HepG2 (cell line): ENCODE measurements around the gene PRMT6.

Experiments used
- CEBPB ChIP-seq: IDR thresholded peaks from 2 replicates; pipeline ENCODE4 v1.6.1; 2011; ENCODE audit warnings: low read depth, low read length, improper control_type of control experiment, borderline replicate concordance
- GABPB1 ChIP-seq: IDR thresholded peaks from 2 replicates; pipeline ENCODE4 v1.6.1; 2016; ENCODE audit warnings: mild to moderate bottlenecking, missing genetic modification reagents, moderate library complexity, missing compliant biosample characterization
- POLR2A ChIP-seq, 2 experiments: IDR thresholded peaks; 2 replicates each; pipeline ENCODE4 v1.6.1; 2011; ENCODE audit warnings: low read depth in 2 of 2, low read length in 2 of 2, mild to moderate bottlenecking in 1 of 2, moderate library complexity in 1 of 2; ENCODE audit not compliant: insufficient read depth in 1 of 2
- POLR2AphosphoS5 ChIP-seq: IDR thresholded peaks from 2 replicates; pipeline ENCODE4 v1.6.1; 2012; ENCODE audit warnings: low read depth, low read length
- U2AF1 ChIP-seq: fragments of 200-400 bp; formaldehyde crosslinking; optimal IDR thresholded peaks from 2 replicates; pipeline ENCODE3; 2017; ENCODE audit warnings: mild to moderate bottlenecking, low read depth, low read length
- ZNF788 ChIP-seq: sonication (generic); formaldehyde crosslinking; IDR thresholded peaks from 2 replicates; pipeline ENCODE4 v1.5.0; 2020; ENCODE audit warnings: mild to moderate bottlenecking, missing genetic modification reagents, borderline replicate concordance
- TF ChIP-seq, protein P1 (sequence below): sonication (generic); formaldehyde crosslinking; IDR thresholded peaks from 2 replicates; pipeline ENCODE4 v1.4.0; 2020; ENCODE audit warnings: missing genetic modification reagents
- TF ChIP-seq, protein P2 (sequence below): sonication (generic); formaldehyde crosslinking; IDR thresholded peaks from 2 replicates; pipeline ENCODE4 v1.5.0; 2020; ENCODE audit warnings: mild to moderate bottlenecking, missing genetic modification reagents, moderate library complexity
- TF ChIP-seq, protein P3 (sequence below): sonication (generic); formaldehyde crosslinking; IDR thresholded peaks from 2 replicates; pipeline ENCODE4 v1.4.0; 2020; ENCODE audit warnings: missing genetic modification reagents
- TF ChIP-seq, protein P4 (sequence below): sonication (generic); formaldehyde crosslinking; IDR thresholded peaks from 2 replicates; pipeline ENCODE4 v1.4.0; 2020; ENCODE audit warnings: mild to moderate bottlenecking, missing genetic modification reagents
- TF ChIP-seq, protein P5 (sequence below), 2 experiments: IDR thresholded peaks; 2 replicates each; pipeline ENCODE4 v1.6.1; 2011 to 2012; ENCODE audit warnings: low read length in 2 of 2, borderline replicate concordance in 1 of 2, low read depth in 1 of 2, mild to moderate bottlenecking in 1 of 2, moderate library complexity in 1 of 2

DNA sequence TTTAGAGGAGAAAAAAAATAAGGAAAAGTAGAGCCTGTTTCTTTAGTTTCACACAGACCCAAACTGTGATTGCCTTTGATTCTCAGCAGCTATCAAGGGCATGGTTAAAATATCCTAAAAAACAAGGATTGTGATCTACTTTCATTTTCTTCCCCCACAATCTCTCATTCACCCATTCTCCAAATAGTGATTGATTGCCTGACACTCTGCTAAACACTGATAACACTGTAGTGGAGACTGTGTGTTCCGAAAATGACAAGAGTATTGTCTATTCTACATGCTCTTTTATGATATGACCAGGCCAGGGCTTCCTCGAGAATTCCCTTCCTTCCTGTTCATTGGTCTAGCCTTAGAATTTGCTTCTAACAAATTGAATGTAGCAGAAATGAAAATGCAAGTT is 40.2 kb downstream of the PRMT6 start:
- no peak for TF ChIP-seq POLR2A (IDR thresholded peaks at IDR 0.05; ENCODE audit: insufficient read depth in 1 of 2, low read depth in 2 of 2, low read length in 2 of 2)
- TF ChIP-seq, protein P1, sequence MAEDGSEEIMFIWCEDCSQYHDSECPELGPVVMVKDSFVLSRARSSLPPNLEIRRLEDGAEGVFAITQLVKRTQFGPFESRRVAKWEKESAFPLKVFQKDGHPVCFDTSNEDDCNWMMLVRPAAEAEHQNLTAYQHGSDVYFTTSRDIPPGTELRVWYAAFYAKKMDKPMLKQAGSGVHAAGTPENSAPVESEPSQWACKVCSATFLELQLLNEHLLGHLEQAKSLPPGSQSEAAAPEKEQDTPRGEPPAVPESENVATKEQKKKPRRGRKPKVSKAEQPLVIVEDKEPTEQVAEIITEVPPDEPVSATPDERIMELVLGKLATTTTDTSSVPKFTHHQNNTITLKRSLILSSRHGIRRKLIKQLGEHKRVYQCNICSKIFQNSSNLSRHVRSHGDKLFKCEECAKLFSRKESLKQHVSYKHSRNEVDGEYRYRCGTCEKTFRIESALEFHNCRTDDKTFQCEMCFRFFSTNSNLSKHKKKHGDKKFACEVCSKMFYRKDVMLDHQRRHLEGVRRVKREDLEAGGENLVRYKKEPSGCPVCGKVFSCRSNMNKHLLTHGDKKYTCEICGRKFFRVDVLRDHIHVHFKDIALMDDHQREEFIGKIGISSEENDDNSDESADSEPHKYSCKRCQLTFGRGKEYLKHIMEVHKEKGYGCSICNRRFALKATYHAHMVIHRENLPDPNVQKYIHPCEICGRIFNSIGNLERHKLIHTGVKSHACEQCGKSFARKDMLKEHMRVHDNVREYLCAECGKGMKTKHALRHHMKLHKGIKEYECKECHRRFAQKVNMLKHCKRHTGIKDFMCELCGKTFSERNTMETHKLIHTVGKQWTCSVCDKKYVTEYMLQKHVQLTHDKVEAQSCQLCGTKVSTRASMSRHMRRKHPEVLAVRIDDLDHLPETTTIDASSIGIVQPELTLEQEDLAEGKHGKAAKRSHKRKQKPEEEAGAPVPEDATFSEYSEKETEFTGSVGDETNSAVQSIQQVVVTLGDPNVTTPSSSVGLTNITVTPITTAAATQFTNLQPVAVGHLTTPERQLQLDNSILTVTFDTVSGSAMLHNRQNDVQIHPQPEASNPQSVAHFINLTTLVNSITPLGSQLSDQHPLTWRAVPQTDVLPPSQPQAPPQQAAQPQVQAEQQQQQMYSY (CRISPR knock-in tag) = no peak
- TF ChIP-seq U2AF1 = no peak
- TF ChIP-seq CEBPB = no peak
- TF ChIP-seq, protein P2, sequence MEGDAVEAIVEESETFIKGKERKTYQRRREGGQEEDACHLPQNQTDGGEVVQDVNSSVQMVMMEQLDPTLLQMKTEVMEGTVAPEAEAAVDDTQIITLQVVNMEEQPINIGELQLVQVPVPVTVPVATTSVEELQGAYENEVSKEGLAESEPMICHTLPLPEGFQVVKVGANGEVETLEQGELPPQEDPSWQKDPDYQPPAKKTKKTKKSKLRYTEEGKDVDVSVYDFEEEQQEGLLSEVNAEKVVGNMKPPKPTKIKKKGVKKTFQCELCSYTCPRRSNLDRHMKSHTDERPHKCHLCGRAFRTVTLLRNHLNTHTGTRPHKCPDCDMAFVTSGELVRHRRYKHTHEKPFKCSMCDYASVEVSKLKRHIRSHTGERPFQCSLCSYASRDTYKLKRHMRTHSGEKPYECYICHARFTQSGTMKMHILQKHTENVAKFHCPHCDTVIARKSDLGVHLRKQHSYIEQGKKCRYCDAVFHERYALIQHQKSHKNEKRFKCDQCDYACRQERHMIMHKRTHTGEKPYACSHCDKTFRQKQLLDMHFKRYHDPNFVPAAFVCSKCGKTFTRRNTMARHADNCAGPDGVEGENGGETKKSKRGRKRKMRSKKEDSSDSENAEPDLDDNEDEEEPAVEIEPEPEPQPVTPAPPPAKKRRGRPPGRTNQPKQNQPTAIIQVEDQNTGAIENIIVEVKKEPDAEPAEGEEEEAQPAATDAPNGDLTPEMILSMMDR = no peak
- TF ChIP-seq, protein P3, sequence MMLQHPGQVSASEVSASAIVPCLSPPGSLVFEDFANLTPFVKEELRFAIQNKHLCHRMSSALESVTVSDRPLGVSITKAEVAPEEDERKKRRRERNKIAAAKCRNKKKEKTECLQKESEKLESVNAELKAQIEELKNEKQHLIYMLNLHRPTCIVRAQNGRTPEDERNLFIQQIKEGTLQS (CRISPR knock-in tag) = no peak
- TF ChIP-seq, protein P4, sequence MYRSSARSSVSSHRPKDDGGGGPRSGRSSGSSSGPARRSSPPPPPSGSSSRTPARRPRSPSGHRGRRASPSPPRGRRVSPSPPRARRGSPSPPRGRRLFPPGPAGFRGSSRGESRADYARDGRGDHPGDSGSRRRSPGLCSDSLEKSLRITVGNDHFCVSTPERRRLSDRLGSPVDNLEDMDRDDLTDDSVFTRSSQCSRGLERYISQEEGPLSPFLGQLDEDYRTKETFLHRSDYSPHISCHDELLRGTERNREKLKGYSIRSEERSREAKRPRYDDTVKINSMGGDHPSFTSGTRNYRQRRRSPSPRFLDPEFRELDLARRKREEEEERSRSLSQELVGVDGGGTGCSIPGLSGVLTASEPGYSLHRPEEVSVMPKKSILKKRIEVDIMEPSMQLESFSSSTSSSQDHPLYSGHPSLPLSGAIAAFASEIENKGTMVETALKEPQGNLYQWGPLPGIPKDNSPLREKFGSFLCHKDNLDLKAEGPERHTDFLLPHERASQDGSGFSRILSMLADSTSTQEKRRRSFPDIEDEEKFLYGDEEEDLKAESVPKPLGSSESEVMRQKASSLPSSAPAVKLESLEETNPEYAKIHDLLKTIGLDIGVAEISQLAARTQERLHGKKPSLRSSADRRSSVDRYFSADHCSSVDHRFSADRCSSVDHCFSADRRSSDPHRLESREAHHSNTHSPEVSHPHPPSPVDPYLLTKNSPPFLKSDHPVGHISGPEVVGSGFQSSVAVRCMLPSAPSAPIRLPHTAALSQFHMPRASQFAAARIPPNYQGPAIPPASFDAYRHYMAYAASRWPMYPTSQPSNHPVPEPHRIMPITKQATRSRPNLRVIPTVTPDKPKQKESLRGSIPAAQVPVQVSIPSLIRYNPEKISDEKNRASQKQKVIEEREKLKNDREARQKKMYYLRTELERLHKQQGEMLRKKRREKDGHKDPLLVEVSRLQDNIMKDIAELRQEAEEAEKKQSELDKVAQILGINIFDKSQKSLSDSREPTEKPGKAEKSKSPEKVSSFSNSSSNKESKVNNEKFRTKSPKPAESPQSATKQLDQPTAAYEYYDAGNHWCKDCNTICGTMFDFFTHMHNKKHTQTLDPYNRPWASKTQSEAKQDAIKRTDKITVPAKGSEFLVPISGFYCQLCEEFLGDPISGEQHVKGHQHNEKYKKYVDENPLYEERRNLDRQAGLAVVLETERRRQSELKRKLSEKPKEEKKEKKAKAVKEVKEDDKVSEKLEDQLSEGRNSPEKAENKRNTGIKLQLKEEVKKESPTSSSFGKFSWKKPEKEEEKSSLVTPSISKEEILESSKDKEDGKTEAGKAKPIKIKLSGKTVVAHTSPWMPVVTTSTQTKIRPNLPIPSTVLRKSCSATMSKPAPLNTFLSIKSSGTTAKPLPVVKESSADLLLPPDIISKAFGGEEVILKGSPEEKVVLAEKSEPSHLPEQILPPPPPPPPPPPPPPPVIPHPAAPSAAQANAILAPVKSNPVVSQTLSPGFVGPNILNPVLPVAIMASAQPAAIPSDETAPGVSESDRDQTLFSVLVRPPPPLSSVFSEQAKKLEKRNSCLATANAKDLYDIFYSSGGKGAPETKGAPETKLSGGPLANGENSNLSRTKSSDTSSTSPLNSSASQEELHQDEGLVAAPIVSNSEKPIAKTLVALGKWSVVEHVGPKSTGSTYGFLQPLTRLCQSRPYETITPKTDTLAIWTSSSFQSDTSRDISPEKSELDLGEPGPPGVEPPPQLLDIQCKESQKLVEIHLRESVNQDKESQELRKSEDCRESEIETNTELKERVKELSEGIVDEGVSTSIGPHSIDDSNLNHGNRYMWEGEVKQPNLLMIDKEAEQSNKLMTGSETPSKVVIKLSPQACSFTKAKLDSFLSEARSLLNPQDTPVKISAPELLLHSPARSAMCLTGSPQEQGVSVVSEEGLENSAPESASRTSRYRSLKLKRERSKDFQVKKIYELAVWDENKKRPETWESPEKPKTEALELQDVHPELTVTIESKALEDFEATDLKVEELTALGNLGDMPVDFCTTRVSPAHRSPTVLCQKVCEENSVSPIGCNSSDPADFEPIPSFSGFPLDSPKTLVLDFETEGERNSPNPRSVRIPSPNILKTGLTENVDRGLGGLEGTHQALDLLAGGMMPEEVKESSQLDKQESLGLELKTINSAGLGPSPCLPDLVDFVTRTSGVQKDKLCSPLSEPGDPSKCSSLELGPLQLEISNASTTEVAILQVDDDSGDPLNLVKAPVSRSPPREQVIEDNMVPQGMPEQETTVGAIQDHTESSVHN (CRISPR knock-in tag) = no peak
- no peak for TF ChIP-seq POLR2AphosphoS5
- TF ChIP-seq, protein P5, sequence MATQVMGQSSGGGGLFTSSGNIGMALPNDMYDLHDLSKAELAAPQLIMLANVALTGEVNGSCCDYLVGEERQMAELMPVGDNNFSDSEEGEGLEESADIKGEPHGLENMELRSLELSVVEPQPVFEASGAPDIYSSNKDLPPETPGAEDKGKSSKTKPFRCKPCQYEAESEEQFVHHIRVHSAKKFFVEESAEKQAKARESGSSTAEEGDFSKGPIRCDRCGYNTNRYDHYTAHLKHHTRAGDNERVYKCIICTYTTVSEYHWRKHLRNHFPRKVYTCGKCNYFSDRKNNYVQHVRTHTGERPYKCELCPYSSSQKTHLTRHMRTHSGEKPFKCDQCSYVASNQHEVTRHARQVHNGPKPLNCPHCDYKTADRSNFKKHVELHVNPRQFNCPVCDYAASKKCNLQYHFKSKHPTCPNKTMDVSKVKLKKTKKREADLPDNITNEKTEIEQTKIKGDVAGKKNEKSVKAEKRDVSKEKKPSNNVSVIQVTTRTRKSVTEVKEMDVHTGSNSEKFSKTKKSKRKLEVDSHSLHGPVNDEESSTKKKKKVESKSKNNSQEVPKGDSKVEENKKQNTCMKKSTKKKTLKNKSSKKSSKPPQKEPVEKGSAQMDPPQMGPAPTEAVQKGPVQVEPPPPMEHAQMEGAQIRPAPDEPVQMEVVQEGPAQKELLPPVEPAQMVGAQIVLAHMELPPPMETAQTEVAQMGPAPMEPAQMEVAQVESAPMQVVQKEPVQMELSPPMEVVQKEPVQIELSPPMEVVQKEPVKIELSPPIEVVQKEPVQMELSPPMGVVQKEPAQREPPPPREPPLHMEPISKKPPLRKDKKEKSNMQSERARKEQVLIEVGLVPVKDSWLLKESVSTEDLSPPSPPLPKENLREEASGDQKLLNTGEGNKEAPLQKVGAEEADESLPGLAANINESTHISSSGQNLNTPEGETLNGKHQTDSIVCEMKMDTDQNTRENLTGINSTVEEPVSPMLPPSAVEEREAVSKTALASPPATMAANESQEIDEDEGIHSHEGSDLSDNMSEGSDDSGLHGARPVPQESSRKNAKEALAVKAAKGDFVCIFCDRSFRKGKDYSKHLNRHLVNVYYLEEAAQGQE (IDR thresholded peaks at IDR 0.05; ENCODE audit: borderline replicate concordance in 1 of 2, low read depth in 1 of 2, low read length in 2 of 2) = no peak
- no peak for TF ChIP-seq ZNF788 (CRISPR knock-in tag)
- no peak for TF ChIP-seq GABPB1 (CRISPR knock-in tag)
